Neuron (in vitro differentiated cells): ENCODE data around the gene MRO.
"Not testable (repeated sequence)": the region's sequence is repeated elsewhere in the genome, so short reads cannot be mapped to it uniquely, and the experiment has no call there.

Experiments
- H2AFZ ChIP-seq: one replicate; pipeline ENCODE4 v1.6.1; 2013; ENCODE audit warnings: low read depth, mild to moderate bottlenecking, inconsistent platforms, low read length, moderate library complexity
- H3K27me3 ChIP-seq: one replicate; pipeline ENCODE4 v1.6.1; 2013; ENCODE audit warnings: low read length; ENCODE audit not compliant: insufficient read depth
- H3K36me3 ChIP-seq: one replicate; pipeline ENCODE4 v1.6.1; 2013; ENCODE audit warnings: low read length; ENCODE audit not compliant: insufficient read depth
- H3K4me1 ChIP-seq: one replicate; pipeline ENCODE4 v1.6.1; 2013; ENCODE audit warnings: low read length; ENCODE audit not compliant: insufficient read depth
- H3K4me3 ChIP-seq: 2 replicates; pipeline ENCODE4 v1.5.1; 2013; ENCODE audit warnings: mild to moderate bottlenecking, low read length, moderate library complexity
- H3K9me3 ChIP-seq: one replicate; pipeline ENCODE4 v1.6.1; 2013; ENCODE audit warnings: low read length

MRO gene

DNA sequence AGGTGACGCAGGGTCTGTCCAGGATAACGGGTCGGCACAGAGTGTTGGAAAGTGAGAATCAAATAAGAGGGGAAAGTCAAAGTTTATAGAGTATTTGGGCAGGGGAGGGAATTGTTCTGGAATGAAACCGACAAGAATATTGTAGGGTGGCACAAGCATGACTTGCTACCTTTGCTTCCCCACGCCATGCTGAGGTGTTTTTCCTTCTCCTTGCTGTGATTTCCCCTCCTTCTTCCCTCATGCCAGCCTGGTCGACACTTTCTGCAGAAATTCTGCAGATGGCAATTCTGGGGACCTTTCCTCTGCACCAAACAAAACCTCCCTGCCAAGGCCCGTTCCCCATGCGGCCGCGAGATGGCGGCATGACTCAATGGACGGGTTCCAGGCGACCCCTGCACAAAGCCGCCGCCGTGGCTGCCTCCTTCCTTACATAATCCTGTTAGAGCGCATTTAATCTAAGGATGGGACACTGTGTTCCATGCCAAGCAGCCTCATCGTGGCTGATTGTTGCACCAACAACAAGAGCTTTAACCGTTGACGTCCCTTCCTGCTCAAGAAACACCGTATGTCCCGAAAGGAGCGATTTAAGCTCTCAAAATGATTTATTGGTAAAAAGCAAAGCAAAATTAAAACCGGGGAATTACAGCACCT lies at the start of gene MRO:
TSS of gene MRO (minus strand) at position 289 of the 651 bp plus-strand sequence. CDS start 10,616 bp downstream, outside the sequence.
- Histone ChIP-seq H2AFZ (peak within 1 kb of the TSS; percentile 75), H3K36me3 (no peaks in the 10 kb centered on the region), H3K4me1 (peaks cover 29% of the 10 kb centered on the region), H3K9me3 (no peaks in the 10 kb centered on the region), H3K27me3 (no peaks in the 10 kb centered on the region), H3K4me3 (peak within 1 kb of the TSS; percentile 36)

DNA sequence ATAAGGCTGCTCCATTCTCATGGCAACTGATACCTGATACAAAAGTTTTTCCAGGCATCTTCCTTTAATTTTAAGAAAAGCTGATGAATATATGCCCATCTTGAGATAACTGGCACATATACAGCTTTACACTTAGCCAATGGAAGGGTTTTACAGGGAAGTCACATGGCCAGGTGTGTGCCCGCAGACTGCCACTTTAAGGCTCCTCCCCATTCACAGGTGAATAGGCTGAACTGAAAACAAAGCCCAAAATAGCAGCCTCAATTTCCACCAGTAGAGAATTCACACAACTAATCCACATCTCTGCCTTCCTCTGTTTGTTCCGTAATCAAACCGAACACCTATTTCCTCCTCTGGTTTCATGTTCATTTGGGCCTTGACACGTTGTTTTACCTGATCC lies 49.3 kb upstream of the MRO start:
- Histone ChIP-seq H3K36me3 (no peaks in the 10 kb centered on the region), H3K27me3 (no peaks in the 10 kb centered on the region), H3K4me1 (no peaks in the 10 kb centered on the region), H2AFZ (no peak overlapping the region), H3K9me3 (no peaks in the 10 kb centered on the region), H3K4me3 (no peak overlapping the region)

DNA sequence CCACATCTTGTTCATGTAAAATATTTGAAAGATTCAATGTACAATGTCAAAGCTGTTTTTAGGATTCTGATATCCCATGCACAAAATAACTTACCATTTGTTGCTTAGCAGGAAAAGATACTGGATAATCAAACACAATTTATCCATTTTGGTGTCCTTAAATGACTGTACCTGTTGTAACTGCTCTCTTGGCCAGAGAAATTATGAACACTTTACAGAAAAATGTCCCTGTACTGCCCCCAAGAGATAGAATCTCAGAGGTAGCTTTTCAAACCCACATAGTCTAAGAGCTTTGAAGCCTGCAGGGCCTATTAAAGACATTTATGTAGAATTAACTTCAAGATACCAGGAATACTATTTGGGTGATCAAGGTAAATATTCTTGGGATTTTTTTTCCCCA lies 46.9 kb upstream of the MRO start:
- Histone ChIP-seq H2AFZ (no peak overlapping the region), H3K9me3 (no peaks in the 10 kb centered on the region), H3K36me3 (no peaks in the 10 kb centered on the region), H3K4me3 (no peak overlapping the region), H3K4me1 (no peaks in the 10 kb centered on the region), H3K27me3 (no peaks in the 10 kb centered on the region)

DNA sequence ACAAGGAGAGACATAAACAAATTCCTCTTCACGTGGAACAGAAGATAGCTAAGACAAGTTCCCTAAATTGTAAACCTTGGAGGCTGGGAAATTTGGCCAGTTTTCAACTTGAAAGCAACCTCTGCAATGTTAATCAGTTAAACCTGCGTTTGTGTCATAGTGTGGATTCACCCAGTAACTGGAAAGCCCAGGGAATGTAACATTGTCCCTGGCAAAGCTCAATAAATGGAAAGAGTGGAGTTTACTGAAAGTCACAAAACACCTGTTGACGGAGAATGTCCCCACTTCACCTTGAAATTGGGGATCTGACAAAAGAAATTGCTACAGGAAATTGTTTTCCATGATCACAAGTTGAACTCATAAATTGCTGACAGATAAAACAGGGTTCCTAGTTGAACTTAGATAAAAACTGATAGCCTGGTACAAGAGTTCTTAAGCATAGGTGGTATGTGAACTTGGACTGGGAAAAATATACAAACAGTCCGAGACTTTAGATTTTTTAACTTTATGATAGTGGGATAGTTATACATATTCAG lies 44.1 kb upstream of the MRO start:
- H3K27me3 ChIP-seq, result no peaks in the 10 kb centered on the region
- H2AFZ ChIP-seq, result no peak overlapping the region
- H3K36me3 ChIP-seq, result no peaks in the 10 kb centered on the region
- no peak overlapping the region for H3K4me3 ChIP-seq
- no peaks in the 10 kb centered on the region for H3K4me1 ChIP-seq
- H3K9me3 ChIP-seq, result no peaks in the 10 kb centered on the region

DNA sequence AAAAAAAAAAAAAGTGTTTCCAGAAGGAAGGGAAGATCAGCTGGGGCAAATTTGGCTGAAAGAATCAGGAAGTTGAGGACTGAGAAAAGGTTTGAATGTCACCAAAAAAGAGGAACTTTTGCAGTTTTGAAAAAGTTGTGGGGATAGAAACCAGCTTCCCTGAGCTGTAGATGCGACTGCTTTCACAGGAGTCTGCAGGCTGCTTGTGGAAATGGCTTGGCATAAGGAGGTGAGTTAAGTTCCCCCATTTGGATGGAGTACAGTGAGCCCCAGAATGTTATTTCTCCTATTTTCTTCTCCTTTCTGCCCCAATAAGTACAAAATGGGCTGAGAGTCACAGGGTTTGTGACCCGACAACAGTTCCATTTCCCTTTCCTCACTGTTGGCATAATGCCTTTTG lies 42.6 kb upstream of the MRO start:
- Histone ChIP-seq H2AFZ (no peak overlapping the region), H3K4me1 (no peaks in the 10 kb centered on the region), H3K36me3 (no peaks in the 10 kb centered on the region), H3K27me3 (no peaks in the 10 kb centered on the region), H3K4me3 (no peak overlapping the region), H3K9me3 (no peaks in the 10 kb centered on the region)

DNA sequence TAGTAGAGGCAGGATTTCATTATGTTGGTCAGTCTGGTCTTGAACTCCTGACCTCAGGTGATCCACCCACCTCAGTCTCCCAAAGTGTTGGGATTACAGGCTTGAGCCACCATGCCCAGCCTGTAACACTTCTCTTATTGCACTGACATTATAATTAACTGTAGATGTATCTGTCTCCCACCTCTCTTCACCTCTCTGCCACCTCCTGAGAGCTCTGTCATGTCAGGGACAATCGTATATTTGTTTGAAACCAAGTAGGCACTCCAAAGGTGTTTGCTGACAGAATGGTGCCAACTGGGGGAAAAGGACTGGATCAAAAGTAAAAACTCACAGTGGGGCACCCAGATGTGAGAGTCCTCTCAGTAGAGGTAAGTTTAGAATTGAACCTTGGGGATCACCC lies 41.8 kb upstream of the MRO start:
- Histone ChIP-seq H3K36me3 (no peaks in the 10 kb centered on the region), H2AFZ (no peak overlapping the region), H3K4me3 (no peak overlapping the region), H3K27me3 (no peaks in the 10 kb centered on the region), H3K9me3 (no peaks in the 10 kb centered on the region), H3K4me1 (no peaks in the 10 kb centered on the region)

DNA sequence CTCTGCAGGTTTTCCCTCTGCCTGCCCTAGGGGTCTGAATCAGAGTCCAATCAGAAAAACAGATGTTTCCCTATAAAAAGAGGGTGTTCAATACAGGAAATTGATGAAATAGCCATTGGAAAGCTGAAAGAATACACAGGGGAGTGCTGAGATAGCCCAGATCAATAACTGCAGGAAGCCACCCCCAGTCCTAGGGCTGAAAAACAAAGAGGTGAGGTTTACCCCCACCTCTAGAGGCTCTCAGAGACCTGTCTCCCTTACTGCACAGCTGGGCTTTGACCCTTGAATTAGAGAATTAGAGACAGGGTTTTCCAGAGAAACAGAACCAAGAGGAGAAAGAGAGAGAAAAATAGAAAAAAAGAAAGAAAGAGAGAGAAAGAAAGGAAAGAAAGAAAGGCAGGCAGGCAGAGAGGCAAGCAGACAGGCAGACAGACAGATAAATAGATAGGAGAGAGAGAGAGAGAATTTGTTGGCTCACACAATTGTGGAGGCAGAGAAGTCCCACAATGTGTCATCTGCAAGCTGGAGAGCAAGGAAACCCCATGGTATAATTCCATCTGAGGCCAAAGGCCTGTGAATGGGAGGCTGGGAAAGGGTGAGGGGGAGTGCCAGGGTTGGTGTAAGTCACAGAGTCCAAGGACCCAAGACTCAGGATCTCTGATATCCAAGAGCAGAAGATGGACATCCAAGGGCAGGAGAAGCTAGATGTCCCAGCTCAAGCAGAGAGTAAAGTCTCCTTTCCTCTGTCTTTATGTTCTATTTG lies 40.2 kb upstream of the MRO start:
- Histone ChIP-seq H3K36me3 (no peaks in the 10 kb centered on the region), H3K9me3 (no peaks in the 10 kb centered on the region), H3K27me3 (no peaks in the 10 kb centered on the region), H2AFZ (no peak overlapping the region), H3K4me1 (no peaks in the 10 kb centered on the region), H3K4me3 (no peak overlapping the region)

DNA sequence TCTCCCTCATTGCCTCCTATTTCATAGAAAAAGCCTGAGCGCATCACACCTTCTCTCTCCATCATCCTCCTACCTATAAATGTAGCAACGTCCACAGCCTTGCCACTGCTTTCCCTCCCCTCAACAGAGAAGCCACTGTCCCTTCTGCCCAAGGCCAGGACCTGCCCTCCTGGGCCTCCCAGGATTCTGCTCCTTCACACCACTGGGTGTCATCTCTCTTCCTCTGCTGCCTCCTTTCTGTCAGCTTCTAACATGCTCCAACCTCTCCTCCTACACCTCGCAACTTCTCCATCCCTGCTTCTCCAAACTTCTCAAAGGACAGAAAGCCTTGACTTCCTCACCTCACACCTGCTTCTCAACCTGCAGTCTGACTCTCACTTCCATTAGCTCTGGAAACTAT lies 37.9 kb upstream of the MRO start:
- Histone ChIP-seq H3K9me3 (no peaks in the 10 kb centered on the region), H3K27me3 (no peaks in the 10 kb centered on the region)

DNA sequence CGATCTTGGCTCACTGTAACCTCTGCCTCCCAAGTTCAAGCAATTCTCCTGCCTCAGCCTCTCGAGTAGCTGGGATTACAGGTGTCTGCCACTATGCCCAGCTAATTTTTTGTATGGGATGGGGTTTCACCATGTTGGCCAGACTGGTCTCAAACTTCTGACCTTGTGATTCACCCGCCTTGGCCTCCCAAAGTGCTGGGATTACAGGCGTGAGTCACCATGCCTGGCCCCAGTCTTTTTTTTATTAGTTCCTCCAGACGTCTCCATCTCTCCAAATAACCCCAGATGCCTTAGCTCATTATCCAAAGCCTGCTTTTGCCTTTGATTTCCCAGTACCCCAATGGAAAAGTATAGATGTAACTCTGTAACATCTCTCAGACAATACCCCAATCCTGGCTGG lies 37.4 kb upstream of the MRO start:
- H3K27me3 ChIP-seq, result not testable (repeated sequence)

More for the DNA sequence above, 37.9 kb upstream of the MRO start:
- peaks cover 12% of the 10 kb centered on the region for H3K4me1 ChIP-seq
- no peaks in the 10 kb centered on the region for H3K36me3 ChIP-seq
- H3K4me3 ChIP-seq, result no peak overlapping the region
- H2AFZ ChIP-seq, result no peak overlapping the region

DNA sequence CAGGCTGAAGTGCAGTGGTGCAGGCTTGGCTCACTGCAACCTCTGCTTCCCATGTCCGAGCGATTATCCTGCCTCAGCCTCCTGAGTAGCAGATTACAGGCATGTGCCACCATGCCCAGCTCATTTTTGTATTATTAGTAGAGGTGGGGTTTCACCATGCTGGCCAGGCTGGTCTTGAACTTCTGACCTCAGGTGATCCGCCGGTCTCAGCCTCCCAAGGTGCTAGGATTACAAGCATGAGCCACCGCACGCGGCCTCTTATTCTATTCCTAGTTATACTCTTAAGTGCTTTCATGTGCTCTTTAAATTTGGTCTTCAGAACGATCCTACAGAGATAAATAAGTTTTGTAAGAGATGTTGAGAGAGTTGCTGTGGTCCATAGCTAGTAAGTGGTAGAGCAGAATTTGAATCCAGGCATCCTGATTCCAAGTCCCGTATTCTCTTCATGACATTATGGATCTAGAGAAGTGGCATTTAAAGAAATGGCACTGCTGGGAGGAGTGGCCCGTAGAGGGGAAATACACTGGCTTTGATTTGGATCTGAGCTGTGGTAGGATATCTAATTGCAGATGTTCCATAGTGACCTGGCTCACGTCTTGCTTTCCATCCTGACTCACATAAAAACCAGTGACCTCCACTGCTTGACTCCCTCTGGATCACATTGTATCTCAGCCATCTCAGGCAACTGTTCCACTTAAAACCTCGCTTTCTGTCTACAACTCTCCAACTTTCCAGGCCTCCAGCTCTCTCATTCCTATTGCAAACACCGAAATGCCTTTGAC lies 36.4 kb upstream of the MRO start:
- H2AFZ ChIP-seq, result no peak overlapping the region
- no peaks in the 10 kb centered on the region for H3K9me3 ChIP-seq
- no peaks in the 10 kb centered on the region for H3K36me3 ChIP-seq
- no peaks in the 10 kb centered on the region for H3K27me3 ChIP-seq
- peaks cover 12% of the 10 kb centered on the region for H3K4me1 ChIP-seq
- no peak overlapping the region for H3K4me3 ChIP-seq

More for the DNA sequence above, 37.4 kb upstream of the MRO start:
- H3K9me3 ChIP-seq, H3K4me3 ChIP-seq, H2AFZ ChIP-seq, H3K36me3 ChIP-seq: not testable (repeated sequence)
- peaks cover 12% of the 10 kb centered on the region for H3K4me1 ChIP-seq

DNA sequence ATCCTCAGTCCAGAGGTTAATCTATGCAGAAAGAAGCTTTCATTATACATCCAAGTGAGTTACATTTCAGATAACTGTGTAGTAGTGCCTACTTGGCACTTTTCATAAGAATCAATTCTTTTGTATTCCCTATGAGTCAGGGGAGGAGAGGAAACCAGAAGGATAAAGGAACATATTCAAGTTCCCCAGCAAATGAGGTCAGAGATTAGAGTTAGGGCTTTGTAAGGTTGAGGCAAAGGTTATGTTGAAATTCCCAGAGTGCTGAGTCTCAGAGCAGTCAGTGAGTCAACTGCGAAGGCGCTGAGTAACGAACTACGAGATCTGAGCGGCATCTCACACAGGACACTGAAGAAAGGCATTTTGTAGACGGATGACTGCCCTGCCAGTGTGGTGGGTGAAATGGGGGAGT lies 34.1 kb upstream of the MRO start:
- no peaks in the 10 kb centered on the region for H3K9me3 ChIP-seq
- H2AFZ ChIP-seq, result peak overlapping the region; percentile 48
- H3K4me3 ChIP-seq, result no peak overlapping the region
- no peaks in the 10 kb centered on the region for H3K27me3 ChIP-seq
- H3K36me3 ChIP-seq, result no peaks in the 10 kb centered on the region
- peaks cover 12% of the 10 kb centered on the region for H3K4me1 ChIP-seq

DNA sequence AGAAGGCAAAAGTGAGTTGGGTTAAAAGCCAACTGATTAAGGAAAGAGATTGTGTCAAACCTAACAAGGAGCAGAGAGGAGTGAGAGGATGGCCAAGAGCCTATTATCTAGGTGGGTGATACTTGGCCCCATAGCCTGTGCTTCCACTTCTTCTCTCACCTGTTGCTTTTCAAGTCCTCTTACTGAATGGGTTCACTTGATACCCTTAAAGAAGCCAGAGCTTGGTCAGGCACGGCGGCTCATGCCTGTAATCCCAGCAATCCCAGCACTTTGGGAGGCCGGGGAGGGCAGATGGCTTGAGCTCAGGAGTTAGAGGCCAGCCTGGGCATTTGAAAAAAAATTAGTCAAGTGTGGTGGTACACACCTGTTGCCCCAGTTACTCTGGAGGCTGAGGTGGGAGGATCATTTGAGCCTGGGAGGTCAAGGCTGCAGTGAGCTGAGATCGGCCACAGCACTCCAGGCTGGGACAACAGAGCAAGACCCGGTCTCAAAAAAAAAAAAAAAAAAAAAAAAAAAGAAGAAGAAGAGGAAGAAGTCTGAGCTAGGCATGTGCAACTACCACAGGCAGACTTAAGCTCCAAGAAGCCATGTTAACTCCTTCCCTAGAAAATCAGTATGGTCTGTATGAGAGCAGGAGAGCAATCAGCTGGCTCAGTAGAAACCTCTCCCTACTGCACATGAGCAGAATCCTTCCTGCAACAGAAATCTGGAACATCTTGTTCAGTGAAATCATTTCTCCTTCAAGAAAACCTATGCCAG lies 30.7 kb upstream of the MRO start:
- no peaks in the 10 kb centered on the region for H3K36me3 ChIP-seq
- H3K4me3 ChIP-seq, result no peak overlapping the region
- no peak overlapping the region for H2AFZ ChIP-seq
- H3K9me3 ChIP-seq, result no peaks in the 10 kb centered on the region
- H3K27me3 ChIP-seq, result no peaks in the 10 kb centered on the region
- H3K4me1 ChIP-seq, result peaks cover 12% of the 10 kb centered on the region
